HG02623 (cell line): ENCODE data around the gene UBE2V1.
"Not testable (repeated sequence)": the region's sequence is repeated elsewhere in the genome, so short reads cannot be mapped to it uniquely, and the experiment has no call there.

Experiments used
- ATAC-seq: cut with Tn5 transposase; IDR thresholded peaks from one replicate; pipeline ENCODE4 v1.9.1; 2021; ENCODE audit warnings: moderate library complexity; ENCODE audit not compliant: unreplicated experiment

Gene UBE2V1

DNA sequence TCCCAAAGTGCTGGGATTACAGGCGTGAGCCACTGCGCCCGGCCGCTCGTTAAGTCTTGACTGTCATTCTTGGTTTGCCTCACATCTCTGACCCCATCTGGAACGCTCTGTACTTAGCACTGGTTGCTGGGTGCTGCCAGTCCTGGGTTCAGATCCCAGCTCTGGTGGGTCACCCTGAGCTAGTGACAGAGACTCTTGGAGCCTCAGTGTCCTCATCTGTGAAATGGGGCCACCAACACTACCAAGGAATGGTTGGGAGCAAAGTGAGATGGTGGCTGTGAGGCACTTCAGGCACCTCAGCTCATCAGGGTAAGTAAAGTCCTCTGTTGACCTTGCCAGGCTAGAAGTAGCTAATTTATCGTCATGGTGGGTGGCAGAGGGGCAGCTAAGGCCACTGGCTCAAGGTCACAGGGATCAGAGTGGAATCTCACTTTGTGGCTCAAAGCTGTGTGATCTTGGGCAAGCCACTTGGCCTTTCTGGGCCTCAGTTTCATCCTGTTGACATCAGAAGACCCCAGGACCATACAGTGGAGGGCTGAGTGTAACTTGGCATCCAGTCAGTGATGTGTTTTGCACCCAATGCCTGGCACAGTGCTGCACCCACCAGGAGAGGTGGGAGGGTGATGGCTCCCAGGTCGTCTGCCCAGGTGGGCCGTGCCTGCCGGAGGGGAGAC is 46.7 kb downstream of the UBE2V1 start:
- no peak for ATAC-seq

DNA sequence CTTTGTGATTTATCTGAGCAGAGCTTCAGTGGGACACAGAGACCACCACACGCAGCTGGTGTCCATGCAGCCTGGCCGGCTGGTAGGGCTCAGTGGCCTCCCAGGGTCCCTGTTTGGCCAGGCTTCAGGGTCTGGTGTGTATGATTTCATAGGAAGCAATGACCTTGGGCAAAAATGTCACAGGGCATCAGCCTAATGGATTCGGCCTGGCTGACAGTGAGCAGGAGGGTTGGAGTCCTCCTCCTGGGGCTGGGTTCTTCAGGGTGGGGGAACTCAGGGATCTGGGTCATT is 47.7 kb downstream of the UBE2V1 start:
- no peak for ATAC-seq

DNA sequence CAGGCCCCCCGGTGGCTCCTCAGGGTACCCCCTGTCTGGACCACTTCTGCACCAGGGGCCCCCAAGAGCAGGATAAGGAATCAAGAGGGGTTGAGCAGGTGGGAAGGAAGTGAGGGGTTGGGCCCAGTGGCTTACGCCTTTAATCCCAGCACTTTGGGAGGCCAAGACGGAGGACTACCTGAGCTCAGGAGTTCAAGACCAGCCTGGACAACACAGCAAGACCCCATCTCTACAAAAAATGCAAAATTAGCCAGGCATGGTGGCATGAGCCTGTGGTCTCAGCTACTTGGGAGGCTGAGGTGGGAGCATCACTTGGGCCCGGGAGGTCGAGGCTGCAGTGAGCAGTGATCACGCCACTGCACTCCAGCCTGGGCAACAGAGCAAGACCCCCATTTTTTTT is 49.2 kb downstream of the UBE2V1 start:
- not testable (repeated sequence) for ATAC-seq

DNA sequence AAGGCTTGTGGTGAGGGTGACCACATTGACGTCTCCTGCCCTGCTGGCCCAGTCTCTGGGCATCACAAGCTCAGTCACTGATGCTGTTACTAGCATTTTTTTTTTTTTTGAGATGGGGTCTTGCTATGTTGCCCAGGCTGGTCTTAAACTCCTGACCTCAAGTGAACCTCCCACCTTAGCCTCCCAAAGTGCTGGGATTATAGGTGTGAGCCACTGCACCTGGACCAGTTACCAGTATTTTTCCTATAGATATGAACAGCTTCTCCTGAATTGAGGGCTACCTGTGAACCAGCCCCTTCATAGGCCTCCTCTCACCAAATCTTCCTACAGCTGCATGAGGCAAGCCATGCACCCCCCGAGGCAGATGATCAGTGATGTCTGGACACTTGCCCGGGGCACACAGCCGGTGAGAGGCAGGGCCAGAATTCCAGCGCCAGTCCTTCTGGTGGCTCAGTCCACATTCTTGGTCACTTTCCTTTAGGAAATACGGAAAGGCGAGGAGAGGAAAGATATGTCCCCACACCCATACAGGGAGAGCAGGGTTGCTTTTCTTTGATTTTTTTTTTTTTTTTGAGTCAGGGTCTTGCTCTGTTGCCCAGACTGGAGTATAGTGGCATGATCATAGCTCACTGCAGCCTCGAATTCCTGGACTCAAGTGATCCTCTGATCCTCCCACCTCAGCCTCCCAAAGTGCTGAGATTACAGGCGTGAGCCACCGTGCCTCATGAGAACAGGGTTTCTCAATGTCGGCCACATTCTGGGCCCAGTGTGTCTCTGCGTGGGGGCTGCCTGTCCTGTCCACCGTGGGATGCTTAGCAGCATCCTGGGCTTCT is 50.7 kb downstream of the UBE2V1 start:
- no peak for ATAC-seq

DNA sequence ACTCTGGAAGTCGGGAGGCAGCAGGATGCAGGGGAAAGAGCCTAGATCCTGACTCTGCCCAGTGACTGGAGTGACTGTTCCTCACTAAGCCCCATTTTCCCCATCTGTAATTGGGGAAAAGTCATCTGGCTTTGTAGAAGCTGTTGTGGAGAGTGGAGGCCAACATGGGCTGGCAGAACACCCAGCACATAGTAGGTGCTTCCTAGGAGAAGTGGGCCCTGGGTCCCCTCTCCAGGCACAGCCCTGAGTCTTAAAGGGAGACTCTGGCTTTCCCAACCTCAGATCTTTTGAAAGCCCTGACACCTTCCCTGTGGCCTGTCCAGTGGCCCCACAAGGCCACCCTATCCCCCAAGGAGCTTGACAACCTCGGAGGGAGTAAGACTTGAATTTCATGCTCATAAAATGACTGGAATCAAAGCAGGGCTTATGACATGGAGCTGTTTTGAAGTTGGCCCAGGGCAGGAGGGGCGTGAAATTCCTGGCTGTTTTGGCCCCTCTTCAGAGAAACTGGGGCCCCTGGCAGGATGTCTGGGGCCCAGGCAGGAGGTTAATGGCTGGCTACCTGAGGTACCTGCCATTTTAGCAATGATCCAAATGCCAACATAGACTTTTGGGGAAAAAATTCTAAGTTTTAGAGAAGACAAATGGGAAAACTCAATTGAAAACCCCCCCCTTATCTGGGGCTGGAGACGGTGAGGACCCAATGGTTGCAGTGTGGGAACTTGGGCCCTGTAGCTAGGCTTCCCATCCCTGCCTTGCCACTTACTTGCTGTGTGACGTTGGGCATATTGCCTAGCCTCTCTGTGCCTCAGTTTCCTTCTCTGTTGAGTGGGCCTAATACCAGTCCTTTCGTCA is 51.6 kb downstream of the UBE2V1 start:
- ATAC-seq = no peak

DNA sequence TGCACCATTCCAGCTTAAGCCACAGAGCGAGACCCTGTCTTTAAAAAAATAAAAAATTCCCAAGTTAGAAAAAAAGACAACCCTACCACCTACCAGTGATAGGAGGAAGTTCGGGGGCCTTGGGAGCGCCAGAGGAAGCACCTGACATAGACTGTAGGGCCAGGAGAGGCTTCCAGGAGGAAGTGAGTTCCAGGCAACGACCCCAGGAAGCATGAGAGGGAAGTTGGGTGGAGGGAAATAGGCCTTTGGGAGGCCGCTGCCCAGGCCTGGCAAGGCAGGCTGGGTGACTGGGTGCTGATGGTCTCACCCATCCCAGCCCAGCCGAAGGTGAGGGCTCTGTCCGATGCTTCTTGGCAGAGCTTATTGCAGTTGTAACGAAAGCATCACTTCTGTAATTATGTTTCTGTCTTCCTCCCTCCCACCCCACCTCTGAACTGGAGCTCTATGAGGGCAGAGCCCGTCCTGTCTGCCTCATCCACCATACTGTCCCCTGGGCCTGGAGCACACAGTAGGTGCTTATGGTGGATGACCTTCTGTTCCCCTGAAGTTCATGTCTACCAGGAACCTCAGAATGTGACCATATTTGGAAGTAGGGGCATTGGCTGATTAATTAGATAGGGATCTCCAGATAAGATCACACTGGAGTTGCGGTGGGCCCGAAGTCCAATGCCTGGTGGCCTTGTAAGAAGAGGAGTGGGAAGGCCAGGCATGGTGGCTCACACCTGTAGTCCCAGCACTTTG is 54.1 kb downstream of the UBE2V1 start:
- no peak for ATAC-seq

DNA sequence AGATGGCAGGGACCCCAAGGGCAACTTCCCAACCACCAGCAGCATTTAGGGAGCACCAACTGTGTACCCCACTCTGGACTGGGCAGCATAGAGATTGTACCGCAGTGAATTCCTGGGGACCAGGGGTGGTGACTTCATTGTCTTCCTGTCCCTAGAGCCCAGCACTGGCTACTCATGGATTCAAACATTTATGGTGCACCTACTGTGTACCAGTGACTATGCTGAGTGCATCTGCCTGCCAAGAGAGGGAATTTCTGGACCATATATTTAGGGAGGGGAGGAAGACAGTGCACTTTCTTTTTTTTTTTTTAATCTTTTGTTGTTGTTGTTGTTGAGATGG is 55.3 kb downstream of the UBE2V1 start:
- ATAC-seq = no peak

DNA sequence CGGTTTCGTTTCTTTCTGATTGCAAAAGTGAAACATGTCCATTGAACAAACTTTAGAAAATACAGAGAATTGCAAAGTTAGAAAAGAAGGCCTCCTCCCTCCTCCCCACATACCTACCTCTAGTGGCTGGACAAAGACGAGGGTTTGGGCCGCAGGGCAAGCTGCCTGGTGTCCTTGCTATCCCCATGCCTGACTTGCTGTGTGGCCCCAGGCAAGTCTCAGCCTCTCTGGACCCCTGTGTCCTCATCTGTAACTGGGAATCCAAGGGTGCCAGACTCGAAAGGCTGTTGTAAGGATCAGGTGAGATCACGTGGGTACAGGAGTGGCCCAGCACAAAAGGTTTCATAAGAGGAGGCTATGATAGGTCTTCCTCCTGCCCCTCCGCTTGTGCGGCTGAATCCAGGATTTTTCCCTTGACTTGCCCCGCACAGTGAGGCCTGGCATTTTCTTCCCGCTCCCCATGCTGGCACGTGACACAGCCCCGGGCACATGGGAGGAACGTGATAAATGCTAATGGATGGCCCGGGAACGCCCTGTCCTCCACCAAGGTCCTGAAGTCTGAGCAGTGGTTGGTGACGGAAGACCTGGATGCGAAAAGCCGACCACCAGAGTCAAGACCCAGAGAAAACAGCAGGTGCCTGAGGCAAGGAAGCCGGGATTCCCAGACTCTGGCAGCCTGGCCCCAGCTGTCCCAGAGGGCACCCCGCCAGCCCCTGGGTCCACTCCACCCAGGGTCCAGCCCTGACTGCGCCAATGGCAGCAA is 55.8 kb downstream of the UBE2V1 start:
- ATAC-seq = no peak

DNA sequence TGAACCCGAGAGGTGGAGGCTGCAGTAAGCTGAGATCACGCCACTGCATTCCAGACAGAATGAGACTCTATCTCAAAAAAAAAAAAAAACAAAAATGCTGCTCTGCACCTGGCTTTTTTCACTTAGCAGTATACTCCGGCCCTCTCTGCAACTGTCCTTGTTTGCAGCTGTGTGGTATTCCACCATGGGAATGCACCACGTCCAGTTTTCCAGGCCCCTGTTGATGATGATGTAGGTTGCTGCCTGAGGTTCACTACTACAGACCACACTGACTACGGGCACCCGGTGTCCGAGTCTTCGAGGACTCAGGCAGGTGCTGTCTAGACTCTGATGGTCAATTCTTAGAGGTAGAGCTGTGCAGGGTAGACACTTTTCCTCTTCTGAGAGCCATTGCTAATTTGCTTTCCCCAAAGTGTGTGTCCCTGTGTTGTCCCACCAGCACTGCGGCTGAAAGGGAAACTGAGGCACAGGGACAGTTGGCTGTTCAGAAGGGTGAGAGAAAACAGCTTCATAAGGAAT is 56.5 kb downstream of the UBE2V1 start:
- ATAC-seq = no peak

DNA sequence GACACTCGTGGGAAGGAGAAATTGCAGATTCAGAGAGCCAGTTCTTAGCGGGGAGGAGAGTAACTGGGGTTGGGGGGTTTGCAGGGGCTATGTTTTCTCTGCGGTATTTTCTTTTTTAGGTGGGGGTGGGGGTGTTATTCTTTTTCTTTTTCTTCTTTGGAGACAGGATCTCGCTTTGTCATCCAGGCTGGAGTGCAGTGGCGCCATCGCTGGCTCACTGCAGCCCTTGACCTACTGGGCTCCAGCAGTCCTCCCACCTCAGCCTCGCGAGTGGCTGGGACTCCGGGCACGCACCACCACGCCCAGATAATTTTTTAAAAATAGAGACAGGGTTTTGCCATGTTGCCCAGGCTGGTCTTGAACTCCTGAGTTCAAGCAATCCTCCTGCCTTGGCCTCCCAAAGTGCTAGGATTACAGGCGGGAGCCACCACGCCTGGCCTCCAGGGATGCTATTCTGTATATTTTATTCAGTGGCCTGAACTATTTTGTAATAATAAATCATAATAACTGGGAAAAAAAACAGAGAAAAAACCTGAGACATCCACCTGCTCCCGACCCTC is 57.3 kb downstream of the UBE2V1 start:
- ATAC-seq = no peak

DNA sequence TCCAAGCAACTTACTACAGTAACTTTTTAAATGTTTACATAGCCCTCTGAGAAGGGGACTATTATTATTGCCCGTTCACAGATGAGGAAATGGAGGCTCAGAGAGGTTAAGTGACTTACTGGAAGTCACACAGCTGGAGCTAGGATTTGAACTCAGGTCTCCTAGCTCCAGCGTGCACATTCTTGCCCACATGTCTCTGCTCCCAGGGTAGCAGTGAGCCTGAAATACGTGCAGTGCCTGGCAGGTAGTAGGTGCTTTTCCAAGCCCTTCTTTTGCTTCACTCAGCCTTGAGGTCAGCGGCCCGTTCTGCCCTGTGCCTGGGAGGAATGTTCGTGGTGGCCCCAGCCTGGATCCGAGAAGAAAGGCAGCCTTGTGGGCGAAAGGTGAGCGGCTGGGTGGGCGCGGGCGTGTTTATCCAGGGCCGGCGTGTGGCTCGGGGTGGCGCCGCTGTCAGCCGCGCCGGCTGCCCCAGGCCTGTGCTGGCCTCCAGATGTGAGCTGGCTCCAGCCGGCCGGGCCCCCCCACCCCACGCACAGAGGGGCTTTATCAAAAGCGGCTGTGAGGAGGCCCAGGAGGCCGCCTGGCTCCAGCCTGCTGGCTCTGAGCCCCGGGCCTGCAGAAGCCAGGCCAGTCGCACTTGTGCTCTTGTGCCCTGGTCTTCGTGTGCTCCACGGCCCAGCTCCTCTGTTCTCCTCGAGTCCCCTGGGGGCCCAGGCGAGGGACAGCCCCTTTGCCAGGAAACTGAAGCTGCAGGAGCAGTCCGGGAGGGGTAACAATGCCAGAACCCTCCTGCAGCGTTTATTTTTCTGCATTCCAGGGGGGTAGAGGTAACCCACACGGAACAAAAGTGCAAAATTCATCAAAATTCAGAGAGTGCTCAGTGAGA is 58.1 kb downstream of the UBE2V1 start:
- ATAC-seq = no peak

DNA sequence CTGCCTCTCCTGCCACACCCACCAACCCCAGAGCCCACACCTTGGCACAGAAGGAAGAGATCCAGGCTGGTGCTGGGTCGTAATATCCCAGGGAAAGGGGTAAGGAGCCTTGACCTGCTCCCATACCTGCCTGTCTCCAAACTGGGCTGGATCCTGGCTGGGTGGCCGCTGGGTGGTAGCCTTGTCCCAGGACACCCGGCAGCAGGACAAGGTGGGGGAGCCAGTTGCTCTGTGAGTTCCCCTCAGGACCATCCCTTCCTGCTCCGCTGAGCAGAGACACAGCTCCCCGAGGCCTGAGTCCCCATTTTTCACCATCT is 58.8 kb downstream of the UBE2V1 start:
- ATAC-seq = no peak

DNA sequence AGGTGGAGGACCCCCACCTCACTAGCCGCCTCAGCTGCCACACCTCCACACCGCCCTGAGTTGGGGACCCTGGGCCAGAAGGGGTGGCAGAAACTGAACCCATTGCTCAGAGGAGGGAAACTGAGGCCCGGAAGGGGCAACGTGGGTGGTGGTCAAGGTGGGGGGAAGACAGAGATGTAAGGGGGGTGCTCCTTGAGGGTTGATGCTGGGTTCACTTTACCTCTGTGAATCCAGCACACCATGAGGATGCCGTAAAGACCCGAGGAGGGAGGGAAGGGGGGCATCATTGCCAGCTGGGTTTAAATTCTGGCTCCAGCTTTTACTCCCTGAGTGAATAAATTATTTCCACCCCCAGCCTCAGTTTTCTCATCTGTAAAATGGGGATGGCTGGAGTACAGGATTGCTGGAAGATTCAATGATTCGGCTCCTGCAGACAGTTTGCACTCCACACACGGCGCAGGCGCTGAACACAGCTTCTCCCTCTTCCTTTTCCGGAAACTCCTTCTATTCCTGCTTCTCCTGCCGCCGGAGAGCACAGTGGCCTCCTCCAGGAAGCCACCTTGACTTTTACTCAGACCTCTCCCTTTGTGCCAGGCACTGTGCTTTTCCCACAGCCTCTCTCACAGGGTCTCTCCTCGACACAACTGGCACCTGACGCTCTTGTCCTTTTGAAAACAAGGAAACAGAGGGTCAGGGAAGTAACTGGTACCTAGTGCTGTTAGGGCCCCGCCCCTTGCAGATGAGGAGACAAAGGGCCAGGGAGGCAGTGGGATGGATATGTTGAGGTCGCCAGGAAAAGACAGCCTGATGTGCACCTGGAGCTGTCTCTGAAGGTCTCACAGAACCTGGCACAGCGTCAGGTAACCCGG is 59.4 kb downstream of the UBE2V1 start:
- no peak for ATAC-seq

DNA sequence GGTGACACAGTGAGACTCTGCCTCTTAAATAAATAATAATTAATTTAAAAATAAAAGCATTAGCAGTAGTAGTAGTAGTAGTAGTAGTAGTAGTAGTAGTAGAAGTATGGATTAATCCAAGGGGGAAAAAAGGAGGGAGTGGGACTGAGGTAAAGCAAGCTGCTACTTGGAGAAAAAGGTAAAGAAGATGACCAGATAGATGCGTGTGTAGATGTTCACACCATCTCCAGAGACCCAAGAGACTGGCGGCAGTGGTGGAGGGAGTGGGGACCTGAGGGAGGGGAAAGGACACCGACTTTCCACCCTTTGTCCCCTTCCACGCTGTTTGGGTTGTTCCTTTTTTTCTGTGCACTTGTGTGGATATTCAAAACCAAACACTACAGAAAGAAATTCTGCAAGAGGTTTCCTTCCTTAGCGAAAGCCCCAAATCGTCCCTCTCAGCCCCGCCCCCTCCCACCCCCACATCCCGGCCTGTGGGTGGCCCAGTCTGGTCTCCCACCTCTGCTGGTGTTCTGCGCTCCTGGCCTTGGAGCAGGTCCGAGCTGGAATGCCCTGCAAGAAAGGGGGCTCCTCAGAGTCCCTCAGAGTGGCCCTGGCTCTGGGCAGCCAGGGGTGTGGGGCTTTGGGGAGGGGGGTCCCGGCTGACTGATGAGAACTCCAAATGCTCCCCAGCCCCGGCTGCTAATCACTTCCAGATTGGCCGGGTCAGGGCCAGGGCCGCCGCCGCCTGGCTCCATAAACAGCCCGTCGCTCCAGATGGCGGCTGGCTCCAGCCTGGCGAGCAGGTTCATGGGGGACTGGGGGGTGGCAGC is 60.2 kb downstream of the UBE2V1 start:
- no peak for ATAC-seq

DNA sequence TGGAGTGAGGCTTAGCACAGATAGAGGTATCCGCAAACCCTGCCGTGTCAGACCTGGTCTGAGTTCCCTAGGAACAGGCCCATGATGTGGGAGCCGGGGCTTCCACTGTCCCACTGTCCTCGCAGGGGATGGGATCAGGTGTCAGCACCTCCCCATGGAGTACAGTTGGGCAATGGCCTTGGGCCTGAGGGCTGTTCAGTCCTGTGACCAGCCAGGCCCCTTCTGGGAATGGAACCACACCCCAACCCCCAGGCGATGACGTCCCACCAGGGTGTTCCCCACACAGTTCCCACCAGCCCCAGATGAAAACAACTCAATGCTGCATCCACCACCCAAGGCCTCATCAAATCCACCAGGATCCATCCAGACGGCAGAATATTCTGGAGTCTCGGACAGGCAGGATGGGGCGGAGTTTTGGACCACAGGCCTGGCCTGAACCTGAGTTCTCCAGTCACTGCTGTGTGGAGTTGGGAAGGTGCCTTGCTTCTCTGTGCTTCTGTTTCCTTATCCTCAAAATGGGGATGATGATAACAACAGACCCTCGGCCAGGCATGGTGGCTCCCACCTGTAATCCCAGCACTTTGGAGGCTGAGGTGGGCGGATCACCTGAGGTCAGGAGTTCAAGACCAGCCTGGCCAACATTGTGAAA is 62.2 kb downstream of the UBE2V1 start:
- ATAC-seq = no peak

DNA sequence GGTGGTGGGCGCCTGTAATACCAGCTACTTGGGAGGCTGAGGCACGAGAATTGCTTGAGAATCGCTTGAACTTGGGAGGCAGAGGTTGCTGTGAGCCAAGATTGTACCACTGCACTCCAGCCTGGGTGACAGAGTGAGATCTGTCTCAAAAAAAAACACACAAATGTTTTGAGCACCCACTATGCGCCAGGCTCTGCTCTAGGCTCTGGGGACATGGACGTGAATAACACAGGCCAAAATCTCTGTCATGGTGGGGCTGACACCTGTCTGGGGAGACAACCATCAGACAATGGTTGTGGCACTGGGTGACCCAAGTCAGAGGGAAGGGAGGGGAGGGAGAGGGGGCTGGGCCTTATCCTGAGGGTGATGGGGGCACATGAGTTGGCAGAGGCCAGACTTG is 62.7 kb downstream of the UBE2V1 start:
- no peak for ATAC-seq
